Forelimb muscle (tissue), 1 donor: ENCODE results near the gene CELF4. TPM values are rescaled to one million over a fixed set of nuclear protein-coding genes. Genes with fewer than 3 reads are reported as not detected.

ENCODE experiments used
- DNase-seq: peaks from one replicate; pipeline ENCODE4 v3.0.0-alpha.2; 2013; ENCODE audit warnings: low read depth
- polyA plus RNA-seq: library from polyadenylated mRNA; unstranded; fragments of 120-200 nt; gene quantifications from one replicate; pipeline ENCODE4 v1.2.1, GENCODE V29; 2013; ENCODE audit not compliant: insufficient read length

CELF4 gene
- polyA plus RNA-seq, 1 donor: 1.1 TPM

- no peak for DNase-seq
Measured at GRCh38 chr18:37547196-37547827, 18.3 kb downstream of the CELF4 start.

GRCh38 chr18:37546651-37547050, 18.9 kb downstream of the CELF4 start:
- DNase-seq: no peak

GRCh38 chr18:37546272-37546537, 19.4 kb downstream of the CELF4 start:
- no peak for DNase-seq

- DNase-seq: no peak
Measured at GRCh38 chr18:37545461-37546271, 19.9 kb downstream of the CELF4 start.

- DNase-seq: no peak
Measured at GRCh38 chr18:37544713-37545112, 20.9 kb downstream of the CELF4 start.

- DNase-seq: no peak
Measured at GRCh38 chr18:37544217-37544616, 21.4 kb downstream of the CELF4 start.

GRCh38 chr18:37543321-37543720, 22.3 kb downstream of the CELF4 start:
- DNase-seq: no peak

- DNase-seq: no peak
Measured at GRCh38 chr18:37541517-37541916, 24.1 kb downstream of the CELF4 start.

- no peak for DNase-seq
Measured at GRCh38 chr18:37540424-37541138, 25.0 kb downstream of the CELF4 start.

GRCh38 chr18:37539236-37539635, 26.4 kb downstream of the CELF4 start:
- DNase-seq: no peak

- DNase-seq: no peak
Measured at GRCh38 chr18:37538526-37539205, 26.9 kb downstream of the CELF4 start.

- DNase-seq: peak; percentile 26
Measured at GRCh38 chr18:37537868-37538525, 27.6 kb downstream of the CELF4 start.

GRCh38 chr18:37536656-37537055, 28.9 kb downstream of the CELF4 start:
- no peak for DNase-seq

- DNase-seq: peak; percentile 32
Measured at GRCh38 chr18:37535968-37536367, 29.6 kb downstream of the CELF4 start.

GRCh38 chr18:37534627-37535026, 31.0 kb downstream of the CELF4 start:
- DNase-seq: no peak

GRCh38 chr18:37533647-37534584, 31.7 kb downstream of the CELF4 start:
- DNase-seq: no peak

GRCh38 chr18:37532917-37533316, 32.7 kb downstream of the CELF4 start:
- no peak for DNase-seq

GRCh38 chr18:37529863-37530262, 35.7 kb downstream of the CELF4 start:
- no peak for DNase-seq

GRCh38 chr18:37529296-37529695, 36.3 kb downstream of the CELF4 start:
- DNase-seq: no peak

GRCh38 chr18:37527395-37527794, 38.2 kb downstream of the CELF4 start:
- DNase-seq: no peak

- DNase-seq: no peak
Measured at GRCh38 chr18:37525262-37525585, 40.4 kb downstream of the CELF4 start.
